Activated B cell treated with CpG ODN at 0.5 μM for 24 hours (primary cell): ENCODE measurements around the gene CSF1R. TPM values are rescaled to one million over a fixed set of nuclear protein-coding genes. Genes with fewer than 3 reads are reported as not detected.

Experiments used
- ATAC-seq: fragments of 200-7000 bp; cut with Tn5 transposase; one replicate; pipeline ENCODE4 v1.10.0; 2021; ENCODE audit warnings: low read depth, mild to moderate bottlenecking, moderate library complexity
- CTCF ChIA-PET: fragments of 350-600 bp; sonication (Branson Sonifier 250); formaldehyde crosslinking; loops from one replicate; lab custom pipeline; 2021; ENCODE audit warnings: antibody characterized with exemption; lab: Charles Lee
- POLR2A ChIA-PET: fragments of 350-600 bp; sonication (Branson Sonifier 250); formaldehyde crosslinking; loops from one replicate; lab custom pipeline; 2021; ENCODE audit warnings: antibody characterized with exemption; lab: Charles Lee
- DNase-seq: peaks from one replicate; pipeline ENCODE4 v3.0.0; 2022
- H3K27ac Mint-ChIP-seq: one replicate; pipeline ENCODE4 v1.8.0; 2020; ENCODE audit warnings: mixed read lengths
- H3K27me3 Mint-ChIP-seq: one replicate; pipeline ENCODE4 v1.8.0; 2021; ENCODE audit warnings: mixed read lengths
- H3K36me3 Mint-ChIP-seq: one replicate; pipeline ENCODE4 v1.8.0; 2021; ENCODE audit warnings: low read depth, mixed read lengths
- H3K4me1 Mint-ChIP-seq: one replicate; pipeline ENCODE4 v1.8.0; 2021; ENCODE audit warnings: mixed read lengths
- H3K4me3 Mint-ChIP-seq: one replicate; pipeline ENCODE4 v1.8.0; 2020; ENCODE audit warnings: mild to moderate bottlenecking, mixed read lengths
- H3K9me3 Mint-ChIP-seq: one replicate; pipeline ENCODE4 v1.8.0; 2020; ENCODE audit warnings: mixed read lengths
- intact Hi-C: fragments of 100-400 bp; cut with micrococcal nuclease; formaldehyde crosslinking; loops from one replicate; pipeline ENCODE4 v1.15.1; 2024
- total RNA-seq: library from RNA; stranded (reverse); gene quantifications from 2 replicates; pipeline ENCODE4 v1.2.3, GENCODE V29; 2022
- TF ChIP-seq, protein P1 (sequence below): fragments of 200-600 bp; IDR thresholded peaks from one replicate; pipeline ENCODE4 v1.8.0; 2022; ENCODE audit warnings: antibody characterized with exemption, mild to moderate bottlenecking

The CSF1R gene
- total RNA-seq, 1 donor from 2014 or later: 0.44 TPM

GRCh38 chr5:150042459-150042858 is 43.9 kb downstream of the CSF1R start:
- no peak overlapping the region for H3K4me3 Mint-ChIP-seq
- H3K36me3 Mint-ChIP-seq: peaks cover 94% of the 10 kb centered on the region
- intact Hi-C loops: no loop called here
- no peak overlapping the region for H3K27ac Mint-ChIP-seq
- CTCF ChIA-PET: no interaction called here
- no peak for DNase-seq
- POLR2A ChIA-PET: no interaction called here
- peaks cover 6% of the 10 kb centered on the region for H3K4me1 Mint-ChIP-seq
- TF ChIP-seq, protein P1, sequence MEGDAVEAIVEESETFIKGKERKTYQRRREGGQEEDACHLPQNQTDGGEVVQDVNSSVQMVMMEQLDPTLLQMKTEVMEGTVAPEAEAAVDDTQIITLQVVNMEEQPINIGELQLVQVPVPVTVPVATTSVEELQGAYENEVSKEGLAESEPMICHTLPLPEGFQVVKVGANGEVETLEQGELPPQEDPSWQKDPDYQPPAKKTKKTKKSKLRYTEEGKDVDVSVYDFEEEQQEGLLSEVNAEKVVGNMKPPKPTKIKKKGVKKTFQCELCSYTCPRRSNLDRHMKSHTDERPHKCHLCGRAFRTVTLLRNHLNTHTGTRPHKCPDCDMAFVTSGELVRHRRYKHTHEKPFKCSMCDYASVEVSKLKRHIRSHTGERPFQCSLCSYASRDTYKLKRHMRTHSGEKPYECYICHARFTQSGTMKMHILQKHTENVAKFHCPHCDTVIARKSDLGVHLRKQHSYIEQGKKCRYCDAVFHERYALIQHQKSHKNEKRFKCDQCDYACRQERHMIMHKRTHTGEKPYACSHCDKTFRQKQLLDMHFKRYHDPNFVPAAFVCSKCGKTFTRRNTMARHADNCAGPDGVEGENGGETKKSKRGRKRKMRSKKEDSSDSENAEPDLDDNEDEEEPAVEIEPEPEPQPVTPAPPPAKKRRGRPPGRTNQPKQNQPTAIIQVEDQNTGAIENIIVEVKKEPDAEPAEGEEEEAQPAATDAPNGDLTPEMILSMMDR: no peak
- ATAC-seq: no peak
- H3K9me3 Mint-ChIP-seq: no peaks in the 10 kb centered on the region
- no peaks in the 10 kb centered on the region for H3K27me3 Mint-ChIP-seq

- Mint-ChIP-seq H3K4me3 (no peak overlapping the region), H3K9me3 (no peaks in the 10 kb centered on the region), H3K27ac (no peak overlapping the region), H3K27me3 (no peaks in the 10 kb centered on the region), H3K36me3 (peaks cover 96% of the 10 kb centered on the region), H3K4me1 (peaks cover 12% of the 10 kb centered on the region)
- ATAC-seq (no peak), DNase-seq (no peak)
- POLR2A ChIA-PET: no interaction called here
- TF ChIP-seq, protein P1: no peak
- CTCF ChIA-PET: interaction anchor here (0.7 kb wide), 1 partner anchor 1390 kb away, joined by 6 read pairs; no protein-coding TSS in a partner anchor
- intact Hi-C loops: no loop called here
Observed at GRCh38 chr5:150038547-150038946, 47.8 kb downstream of the CSF1R start.

- Mint-ChIP-seq H3K9me3 (no peaks in the 10 kb centered on the region), H3K4me1 (peaks cover 11% of the 10 kb centered on the region), H3K36me3 (peaks cover 96% of the 10 kb centered on the region), H3K27ac (no peak overlapping the region), H3K4me3 (no peak overlapping the region), H3K27me3 (no peaks in the 10 kb centered on the region)
- DNase-seq (no peak), ATAC-seq (no peak)
- intact Hi-C loops: no loop called here
- POLR2A ChIA-PET: no interaction called here
- CTCF ChIA-PET: no interaction called here
- TF ChIP-seq, protein P1: no peak
Observed at GRCh38 chr5:150036513-150036912, 49.8 kb downstream of the CSF1R start.

DNA sequence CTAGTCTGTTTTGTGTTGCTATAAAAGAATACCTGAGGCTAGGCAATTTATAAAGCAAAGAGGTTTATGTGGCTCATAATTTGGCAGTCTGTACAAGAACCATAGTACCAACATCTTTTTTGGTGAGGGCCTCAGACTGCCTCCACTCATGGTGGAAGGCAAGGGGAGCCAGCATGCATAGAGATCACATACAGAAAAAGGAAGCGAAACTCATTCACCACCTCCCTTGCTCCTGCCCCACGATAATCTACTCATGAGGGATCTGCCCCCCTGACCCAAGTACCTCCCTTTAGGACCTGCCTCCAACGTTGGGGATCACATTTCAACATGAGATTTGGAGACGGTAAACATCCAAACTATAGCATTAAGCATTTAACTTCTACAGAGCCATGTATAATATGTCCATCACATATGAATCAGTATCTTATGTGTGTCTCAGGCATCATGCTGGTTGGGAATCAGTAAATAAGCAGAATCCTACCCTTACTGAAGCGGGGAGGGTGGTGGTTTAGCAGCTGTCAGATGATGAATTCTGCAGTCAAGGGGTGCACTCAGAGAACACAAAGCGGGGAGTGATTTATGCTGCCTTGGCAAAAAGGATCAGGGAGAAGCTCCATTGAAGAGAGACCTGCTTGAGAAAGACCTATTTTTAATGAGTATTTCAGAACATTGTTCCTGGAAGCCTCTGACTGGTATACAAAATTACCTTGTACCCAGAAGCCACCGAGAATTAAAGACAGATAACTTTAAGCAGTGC is 51.0 kb downstream of the CSF1R start:
- TF ChIP-seq, protein P1: no peak
- CTCF ChIA-PET: interaction anchor here (0.5 to 0.6 kb wide), 2 partner anchors 75 to 83 kb away, joined by 3 read pairs; no protein-coding TSS in a partner anchor
- no peaks in the 10 kb centered on the region for H3K27me3 Mint-ChIP-seq
- peak overlapping the region; percentile 41 for H3K27ac Mint-ChIP-seq
- intact Hi-C loops: no loop called here
- ATAC-seq: peak; percentile 83
- DNase-seq: no peak
- peaks cover 96% of the 10 kb centered on the region for H3K36me3 Mint-ChIP-seq
- peaks cover 11% of the 10 kb centered on the region for H3K4me1 Mint-ChIP-seq
- no peak overlapping the region for H3K4me3 Mint-ChIP-seq
- POLR2A ChIA-PET: interaction anchor here (1.2 kb wide), 1 partner anchor 35 kb away, joined by 3 read pairs; the partner anchor contains the start of genes HMGXB3 and TIGD6
- no peaks in the 10 kb centered on the region for H3K9me3 Mint-ChIP-seq

DNA sequence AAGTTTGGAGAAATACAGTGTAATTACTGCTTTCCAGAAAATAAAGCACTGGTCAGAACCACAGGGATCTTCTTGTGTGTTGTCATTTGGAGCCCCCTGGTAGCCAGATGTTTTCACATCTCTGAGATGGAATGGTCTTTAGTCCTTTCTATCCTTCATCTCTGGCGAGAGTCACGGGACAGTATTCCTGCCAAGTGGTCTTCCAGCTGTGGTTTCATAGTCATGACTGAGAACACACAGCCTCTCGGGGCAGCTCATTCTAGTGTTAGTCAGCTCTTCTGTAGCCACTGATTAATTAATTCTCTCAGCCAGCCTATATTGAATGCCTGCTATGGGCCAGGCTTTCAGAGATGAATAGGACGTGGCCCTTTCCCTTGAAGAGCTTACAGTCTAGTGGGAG is 51.7 kb downstream of the CSF1R start:
- Mint-ChIP-seq H3K4me3 (no peak overlapping the region), H3K9me3 (no peaks in the 10 kb centered on the region), H3K27ac (no peak overlapping the region), H3K36me3 (peaks cover 94% of the 10 kb centered on the region), H3K4me1 (peaks cover 11% of the 10 kb centered on the region), H3K27me3 (no peaks in the 10 kb centered on the region)
- ATAC-seq (no peak), DNase-seq (no peak)
- intact Hi-C loops: no loop called here
- CTCF ChIA-PET: no interaction called here
- TF ChIP-seq, protein P1: no peak
- POLR2A ChIA-PET: interaction anchor here (1.2 kb wide), 1 partner anchor 34 kb away, joined by 3 read pairs; the partner anchor contains the start of genes HMGXB3 and TIGD6
